Activated CD4-positive, alpha-beta T cell treated with anti-CD3 and anti-CD28 coated beads for 36 hours (primary cell): ENCODE measurements around the gene COX6B1. TPM values are rescaled to one million over a fixed set of nuclear protein-coding genes. Genes with fewer than 3 reads are reported as not detected.
A peak's percentile ranks its signal among the peaks of the same experiment; 100 is the strongest.

Experiments used
- ATAC-seq: fragments of 200-7000 bp; cut with Tn5 transposase; one replicate; pipeline ENCODE4 v1.10.0; 2021; ENCODE audit warnings: mild to moderate bottlenecking, moderate library complexity
- CTCF ChIA-PET: fragments of 350-600 bp; sonication (Branson Sonifier 250); formaldehyde crosslinking; loops from one replicate; lab custom pipeline; 2021; ENCODE audit warnings: antibody characterized with exemption; lab: Charles Lee
- POLR2A ChIA-PET: fragments of 350-600 bp; sonication (Branson Sonifier 250); formaldehyde crosslinking; loops from one replicate; lab custom pipeline; 2021; ENCODE audit warnings: antibody characterized with exemption, inconsistent platforms; lab: Charles Lee
- DNase-seq: peaks from one replicate; pipeline ENCODE4 v3.0.0-alpha.2; 2020
- H3K27ac Mint-ChIP-seq: one replicate; pipeline ENCODE4 v1.8.0; 2021; ENCODE audit warnings: mixed read lengths
- H3K27me3 Mint-ChIP-seq: one replicate; pipeline ENCODE4 v1.8.0; 2021; ENCODE audit warnings: mixed read lengths
- H3K36me3 Mint-ChIP-seq: one replicate; pipeline ENCODE4 v1.8.0; 2021; ENCODE audit warnings: low read depth, mixed read lengths
- H3K4me1 Mint-ChIP-seq: one replicate; pipeline ENCODE4 v1.8.0; 2021; ENCODE audit warnings: mixed read lengths
- H3K4me3 Mint-ChIP-seq: one replicate; pipeline ENCODE4 v1.8.0; 2021; ENCODE audit warnings: mild to moderate bottlenecking, moderate library complexity, mixed read lengths
- H3K9me3 Mint-ChIP-seq: one replicate; pipeline ENCODE4 v1.8.0; 2021; ENCODE audit warnings: low read depth, mixed read lengths
- intact Hi-C, 2 experiments: fragments of 100-400 bp; cut with DNase I in 1 of 2; cut with micrococcal nuclease in 1 of 2; formaldehyde crosslinking; loops; one replicate each; pipeline versions ENCODE4 v1.14.2 to v1.15.1; 2022 to 2024; cut with DNase I, micrococcal nuclease
- total RNA-seq, 2 experiments: library from RNA; stranded (reverse); gene quantifications; one replicate each; pipeline ENCODE4 v1.2.3, GENCODE V29; 2021

The COX6B1 gene
- total RNA-seq, 2 experiments from 2014 or later: 385 to 437 TPM

DNA sequence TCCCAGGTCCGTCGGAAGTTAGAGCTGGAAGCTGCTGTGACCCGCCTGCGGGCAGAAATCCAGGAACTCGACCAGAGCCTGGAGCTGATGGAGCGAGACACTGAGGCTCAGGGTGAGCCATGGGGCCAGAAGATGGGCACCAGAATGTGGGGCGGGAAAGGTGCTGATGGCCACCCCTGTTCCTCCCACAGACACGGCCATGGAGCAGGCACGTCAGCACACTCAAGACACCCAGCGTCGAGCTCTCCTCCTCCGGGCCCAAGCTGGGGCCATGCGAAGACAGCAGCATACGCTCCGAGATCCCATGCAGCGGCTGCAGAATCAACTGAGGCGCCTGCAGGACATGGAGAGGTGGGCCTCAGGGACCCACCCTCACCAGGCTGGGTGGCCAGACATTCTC is 33.1 kb upstream of the COX6B1 start:
- peaks cover 15% of the 10 kb centered on the region for H3K36me3 Mint-ChIP-seq

DNA sequence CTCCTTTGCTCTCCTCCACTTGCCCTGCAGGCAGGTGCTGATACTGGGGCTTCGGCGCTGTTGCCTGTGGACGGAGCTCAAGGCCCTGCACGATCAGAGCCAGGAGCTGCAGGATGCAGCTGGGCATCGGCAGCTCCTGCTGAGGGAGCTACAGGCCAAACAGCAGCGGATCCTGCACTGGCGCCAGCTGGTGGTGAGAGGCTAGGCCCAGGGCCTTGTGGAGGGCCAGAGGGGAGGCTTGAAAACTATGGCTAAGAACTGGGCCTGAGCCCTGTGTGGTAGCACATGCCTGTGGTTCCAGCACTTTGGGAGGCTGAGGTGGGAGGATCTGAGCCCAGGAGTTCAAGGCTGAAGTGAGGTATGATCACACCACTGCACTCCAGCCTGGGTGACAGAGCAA is 29.3 kb upstream of the COX6B1 start:
- no peak overlapping the region for H3K27ac Mint-ChIP-seq
- DNase-seq (no peak), ATAC-seq (no peak)
- H3K9me3 Mint-ChIP-seq: no peaks in the 10 kb centered on the region
- intact Hi-C loops: no loop called here
- no peak overlapping the region for H3K4me3 Mint-ChIP-seq
- peaks cover under 1% of the 10 kb centered on the region for H3K4me1 Mint-ChIP-seq
- POLR2A ChIA-PET: no interaction called here
- H3K27me3 Mint-ChIP-seq: no peaks in the 10 kb centered on the region
- peaks cover 24% of the 10 kb centered on the region for H3K36me3 Mint-ChIP-seq
- CTCF ChIA-PET: no interaction called here

More for the DNA sequence above, 33.1 kb upstream of the COX6B1 start:
- Mint-ChIP-seq H3K4me3 (no peak overlapping the region), H3K27me3 (no peaks in the 10 kb centered on the region), H3K9me3 (no peaks in the 10 kb centered on the region), H3K4me1 (peaks cover 16% of the 10 kb centered on the region), H3K27ac (no peak overlapping the region)
- ChIA-PET CTCF (no interaction called here), POLR2A (no interaction called here)
- no peak for ATAC-seq
- DNase-seq: no peak
- intact Hi-C loops: no loop called here

DNA sequence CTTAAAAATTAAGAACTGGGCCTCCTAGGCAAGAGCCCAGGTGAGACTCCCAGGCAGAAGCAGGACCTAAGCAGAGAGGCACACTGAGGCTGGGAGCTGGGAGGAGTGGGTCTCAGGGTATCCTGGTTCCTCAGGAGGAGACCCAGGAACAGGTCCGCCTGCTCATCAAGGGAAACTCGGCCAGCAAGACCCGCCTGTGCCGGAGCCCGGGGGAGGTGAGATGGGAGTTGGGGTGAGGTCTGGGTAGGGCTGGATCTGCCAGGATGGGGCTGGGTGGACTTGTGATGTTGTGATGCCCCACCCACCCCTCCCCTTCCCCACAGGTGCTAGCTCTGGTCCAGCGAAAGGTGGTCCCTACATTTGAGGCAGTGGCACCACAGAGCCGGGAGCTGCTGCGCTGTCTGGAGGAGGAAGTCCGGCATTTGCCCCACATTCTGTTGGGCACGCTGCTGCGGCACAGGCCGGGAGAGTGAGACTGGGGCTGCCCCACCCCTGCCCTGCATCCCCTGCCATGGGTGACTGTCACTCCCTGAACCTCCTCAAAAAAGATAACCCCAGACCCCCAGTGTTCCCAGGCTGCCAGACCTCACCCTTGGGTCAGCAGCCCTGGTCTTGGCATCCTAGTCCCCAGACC is 28.7 kb upstream of the COX6B1 start:
- intact Hi-C loops: no loop called here
- Mint-ChIP-seq H3K9me3 (no peaks in the 10 kb centered on the region), H3K4me1 (no peaks in the 10 kb centered on the region), H3K4me3 (no peak overlapping the region), H3K36me3 (peaks cover 24% of the 10 kb centered on the region), H3K27me3 (no peaks in the 10 kb centered on the region), H3K27ac (no peak overlapping the region)
- ChIA-PET POLR2A (no interaction called here), CTCF (no interaction called here)
- no peak for ATAC-seq
- DNase-seq: no peak

DNA sequence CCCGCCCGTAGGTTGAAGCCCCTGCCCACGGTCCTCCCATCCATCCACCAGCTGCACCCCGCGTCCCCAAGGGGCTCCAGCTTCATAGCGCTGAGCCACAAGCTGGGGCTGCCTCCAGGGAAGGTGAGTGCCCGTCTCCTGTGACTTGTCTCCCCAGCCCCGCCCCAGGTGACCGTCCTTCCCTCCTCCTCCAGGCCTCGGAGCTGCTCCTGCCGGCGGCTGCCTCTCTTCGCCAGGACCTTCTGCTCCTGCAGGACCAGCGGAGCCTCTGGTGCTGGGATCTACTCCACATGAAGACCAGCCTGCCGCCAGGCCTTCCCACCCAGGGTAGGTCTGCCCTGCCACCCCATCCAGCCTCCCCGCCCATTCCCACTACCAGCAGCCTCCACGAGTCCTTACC is 28.1 kb upstream of the COX6B1 start:
- H3K36me3 Mint-ChIP-seq: peaks cover 23% of the 10 kb centered on the region
- intact Hi-C loops: no loop called here

DNA sequence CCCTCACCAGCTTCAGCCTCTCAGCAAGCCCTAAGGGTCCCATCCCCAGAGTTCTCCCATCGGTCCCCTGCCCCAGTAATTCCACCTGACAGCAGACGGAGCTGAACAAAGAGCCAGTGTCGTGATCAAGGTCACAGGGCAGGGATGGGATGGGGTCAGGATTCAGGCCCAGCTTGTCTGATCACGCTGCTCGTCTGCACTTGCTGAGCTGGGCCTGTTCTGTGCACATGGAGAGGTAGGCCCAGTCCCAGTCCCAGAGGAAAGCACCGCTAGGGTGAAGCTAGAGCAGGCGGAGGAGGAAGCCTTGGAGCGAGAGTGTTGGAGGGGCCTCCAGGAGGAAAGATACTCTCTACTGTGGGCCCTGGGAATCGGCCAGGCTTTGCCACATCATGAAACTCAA is 26.4 kb upstream of the COX6B1 start:
- no peaks in the 10 kb centered on the region for H3K27me3 Mint-ChIP-seq
- H3K4me3 Mint-ChIP-seq: no peak overlapping the region
- DNase-seq (no peak), ATAC-seq (no peak)
- intact Hi-C loops: no loop called here
- ChIA-PET POLR2A (no interaction called here), CTCF (no interaction called here)
- no peaks in the 10 kb centered on the region for H3K4me1 Mint-ChIP-seq
- H3K27ac Mint-ChIP-seq: no peak overlapping the region
- H3K36me3 Mint-ChIP-seq: peaks cover 16% of the 10 kb centered on the region
- H3K9me3 Mint-ChIP-seq: no peaks in the 10 kb centered on the region

More for the DNA sequence above, 28.1 kb upstream of the COX6B1 start:
- DNase-seq (no peak), ATAC-seq (no peak)
- no peak overlapping the region for H3K27ac Mint-ChIP-seq
- H3K27me3 Mint-ChIP-seq: no peaks in the 10 kb centered on the region
- H3K4me1 Mint-ChIP-seq: no peaks in the 10 kb centered on the region
- no peak overlapping the region for H3K4me3 Mint-ChIP-seq
- H3K9me3 Mint-ChIP-seq: no peaks in the 10 kb centered on the region
- CTCF ChIA-PET: no interaction called here
- POLR2A ChIA-PET: no interaction called here

DNA sequence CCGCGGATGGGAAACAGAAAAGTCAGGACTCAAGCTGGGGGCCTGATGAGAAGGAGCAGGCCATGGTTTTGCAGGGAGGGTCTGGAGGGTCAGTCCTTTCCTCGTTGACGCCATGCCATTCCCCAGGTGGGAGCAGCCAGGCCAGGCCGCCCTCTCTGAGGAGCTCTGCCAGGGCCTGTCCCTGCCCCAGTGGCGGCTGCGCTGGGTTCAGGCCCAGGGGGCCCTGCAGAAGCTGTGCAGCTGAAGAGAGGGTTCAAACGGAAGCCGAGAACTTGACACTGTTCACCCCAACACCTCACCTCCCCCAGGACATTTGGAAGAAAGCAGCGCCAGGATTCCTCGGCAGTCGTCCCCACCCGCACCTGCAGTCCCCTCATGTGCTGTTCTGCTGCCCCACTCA is 25.4 kb upstream of the COX6B1 start:
- Mint-ChIP-seq H3K9me3 (no peaks in the 10 kb centered on the region), H3K27me3 (no peaks in the 10 kb centered on the region), H3K4me1 (no peaks in the 10 kb centered on the region), H3K36me3 (peaks cover 14% of the 10 kb centered on the region), H3K4me3 (no peak overlapping the region), H3K27ac (no peak overlapping the region)
- CTCF ChIA-PET: interaction anchor here (0.6 kb wide), 1 partner anchor 75 kb away, joined by 3 read pairs; no protein-coding TSS in a partner anchor
- DNase-seq (no peak), ATAC-seq (no peak)
- POLR2A ChIA-PET: no interaction called here
- intact Hi-C loops: no loop called here

DNA sequence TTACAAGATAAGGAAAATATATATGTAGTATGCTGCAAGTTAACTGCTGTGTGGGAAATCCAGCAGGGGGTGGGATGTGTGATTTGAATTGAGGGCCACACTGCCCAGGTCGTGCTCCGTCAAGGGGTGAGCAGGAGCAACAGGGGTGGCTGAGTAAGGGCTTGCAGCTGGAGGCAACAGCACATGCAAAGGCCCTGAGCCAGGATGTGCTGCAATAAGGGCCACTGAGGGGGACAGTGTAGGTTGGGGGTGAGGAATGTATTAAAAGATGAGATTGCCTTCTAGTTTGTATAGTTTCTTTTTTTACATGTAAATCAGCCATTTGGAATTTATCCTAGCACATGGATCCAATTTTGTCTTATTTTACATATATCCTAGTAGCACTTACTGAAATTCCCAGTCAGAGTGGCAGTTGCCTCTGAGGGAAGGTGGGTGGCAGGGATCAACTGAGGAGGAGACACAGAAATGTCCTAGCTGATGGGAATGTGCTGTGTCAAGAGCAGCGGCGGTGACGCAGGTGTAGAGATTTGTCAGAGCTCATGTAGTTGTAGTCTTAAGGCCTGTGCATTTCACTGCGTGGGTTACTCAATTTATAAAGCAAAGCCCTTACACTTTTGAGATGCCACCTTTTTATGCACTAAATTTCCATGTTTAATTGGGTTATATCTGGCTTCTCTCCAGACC is 24.7 kb upstream of the COX6B1 start:
- intact Hi-C loops: no loop called here
- ChIA-PET POLR2A (interaction anchor here (0.6 kb wide), 1 partner anchor 25 kb away, joined by 3 read pairs; the partner anchor contains the start of gene COX6B1), CTCF (no interaction called here)
- no peak for ATAC-seq
- no peaks in the 10 kb centered on the region for H3K9me3 Mint-ChIP-seq
- H3K4me1 Mint-ChIP-seq: peaks cover 4% of the 10 kb centered on the region
- H3K27me3 Mint-ChIP-seq: no peaks in the 10 kb centered on the region
- DNase-seq: no peak
- H3K36me3 Mint-ChIP-seq: peaks cover 13% of the 10 kb centered on the region
- H3K4me3 Mint-ChIP-seq: no peak overlapping the region
- H3K27ac Mint-ChIP-seq: no peak overlapping the region

DNA sequence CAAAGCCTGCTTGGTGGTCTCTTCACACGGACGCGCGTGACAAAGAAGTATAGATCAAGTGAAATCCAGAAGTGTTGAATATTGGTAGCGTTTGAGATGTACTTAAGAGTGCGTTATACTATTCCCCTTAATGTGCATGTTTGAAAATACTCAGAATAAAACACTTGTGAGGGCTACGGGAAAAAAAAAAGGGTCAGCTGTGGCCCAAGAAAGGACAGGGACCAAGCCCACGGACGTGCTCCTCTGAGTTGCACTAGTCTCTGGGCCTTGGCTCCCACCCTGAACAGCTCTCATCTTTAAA is 19.9 kb upstream of the COX6B1 start:
- Mint-ChIP-seq H3K36me3 (peaks cover 32% of the 10 kb centered on the region), H3K27me3 (no peaks in the 10 kb centered on the region), H3K4me1 (peaks cover 12% of the 10 kb centered on the region), H3K27ac (peak overlapping the region; percentile 98), H3K9me3 (no peaks in the 10 kb centered on the region), H3K4me3 (peak overlapping the region; percentile 98)
- intact Hi-C loops: loop anchor here (1.0 to 5.0 kb wide), 11 partner anchors 15 to 487 kb away; partner anchors contain the start of genes HAUS5 (in 2 of the 2), TMEM147 (in 2 of the 2), COX6B1 (in 1 of the 2) and TBCB (in 1 of the 2)
- ChIA-PET POLR2A (interaction anchor here (0.7 to 0.8 kb wide), 2 partner anchors 16 to 293 kb away, joined by 3 read pairs; partner anchors contain the start of gene HAUS5), CTCF (no interaction called here)
- peak; percentile 24 for ATAC-seq
- DNase-seq: no peak

DNA sequence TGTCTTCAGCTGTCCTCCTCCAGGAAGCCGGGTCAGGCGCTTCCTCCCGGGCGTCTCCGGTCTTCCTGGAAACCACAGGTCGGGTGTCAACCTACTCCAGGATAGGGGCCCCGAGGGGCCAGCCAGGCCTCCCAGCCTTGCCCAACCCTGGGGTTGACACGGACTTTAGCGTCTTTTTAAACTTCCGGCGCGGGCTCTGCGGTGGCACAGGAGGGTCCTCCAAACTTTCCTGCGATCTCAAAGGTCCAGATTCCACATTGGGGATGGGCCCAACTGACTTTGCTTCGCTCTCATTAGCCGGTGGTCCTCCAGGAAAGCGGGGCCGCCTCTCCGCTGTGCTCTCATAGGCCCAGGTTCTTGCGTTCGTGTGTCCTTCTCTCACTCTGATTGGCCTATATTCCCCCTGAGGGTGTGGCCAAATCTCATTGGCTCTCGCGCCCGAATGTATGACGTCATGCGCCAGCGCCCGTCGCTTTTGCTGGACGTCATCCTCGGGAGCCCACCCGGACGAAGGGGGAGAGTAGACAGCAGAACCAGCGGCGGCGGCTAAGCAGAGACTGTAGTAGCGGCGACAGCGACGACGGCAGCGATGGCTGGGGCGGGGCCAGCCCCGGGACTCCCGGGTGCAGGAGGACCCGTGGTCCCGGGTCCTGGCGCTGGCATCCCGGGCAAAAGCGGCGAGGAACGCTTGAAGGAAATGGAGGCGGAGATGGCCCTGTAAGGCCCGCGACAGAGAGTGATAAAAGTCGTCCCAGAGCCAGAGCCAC is 19.4 kb upstream of the COX6B1 start, which contains the start of gene RBM42:
Gene RBM42 (plus strand): TSS at position 472 of the 767 bp plus-strand sequence. CDS start 118 bp downstream, at position 590.
- ChIA-PET POLR2A (interaction anchor here (0.7 to 0.8 kb wide), 2 partner anchors 16 to 292 kb away, joined by 3 read pairs; partner anchors contain the start of gene HAUS5), CTCF (interaction anchor here (0.7 kb wide), 1 partner anchor 73 kb away, joined by 3 read pairs; no protein-coding TSS in a partner anchor)
- DNase-seq (peak; percentile 97), ATAC-seq (peak; percentile 100)
- H3K4me1 Mint-ChIP-seq: peaks cover 12% of the 10 kb centered on the region
- peak within 1 kb of the TSS; percentile 98 for H3K27ac Mint-ChIP-seq
- peak within 1 kb of the TSS; percentile 98 for H3K4me3 Mint-ChIP-seq
- no peaks in the 10 kb centered on the region for H3K27me3 Mint-ChIP-seq
- H3K9me3 Mint-ChIP-seq: no peaks in the 10 kb centered on the region
- peaks cover 34% of the 10 kb centered on the region for H3K36me3 Mint-ChIP-seq
- intact Hi-C loops: loop anchor here (1.0 to 5.0 kb wide), 12 partner anchors 15 to 487 kb away; partner anchors contain the start of genes HAUS5 (in 2 of the 2), TMEM147 (in 2 of the 2), COX6B1 (in 1 of the 2) and TBCB (in 1 of the 2)

DNA sequence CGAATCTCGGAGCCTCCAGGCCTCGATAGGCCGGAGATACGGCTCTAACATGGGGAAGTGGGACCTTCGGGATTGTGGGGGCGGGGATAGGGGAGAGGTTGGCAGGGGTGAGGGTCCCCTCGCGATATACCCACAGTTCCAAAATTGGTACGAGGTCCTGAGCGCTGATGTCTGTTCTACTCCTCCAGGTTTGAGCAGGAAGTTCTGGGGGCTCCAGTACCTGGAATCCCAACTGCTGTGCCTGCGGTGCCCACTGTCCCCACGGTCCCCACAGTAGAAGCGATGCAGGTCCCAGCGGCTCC is 18.8 kb upstream of the COX6B1 start:
- ChIA-PET POLR2A (no interaction called here), CTCF (interaction anchor here (0.7 kb wide), 1 partner anchor 73 kb away, joined by 3 read pairs; no protein-coding TSS in a partner anchor)
- H3K27ac Mint-ChIP-seq: peak overlapping the region; percentile 98
- H3K4me1 Mint-ChIP-seq: peaks cover 12% of the 10 kb centered on the region
- no peaks in the 10 kb centered on the region for H3K27me3 Mint-ChIP-seq
- intact Hi-C loops: loop anchor here (1.0 to 5.0 kb wide), 2 partner anchors 82 to 302 kb away; partner anchors contain the start of gene TMEM147 (in 1 of the 2)
- DNase-seq: peak; percentile 12
- no peaks in the 10 kb centered on the region for H3K9me3 Mint-ChIP-seq
- H3K4me3 Mint-ChIP-seq: peak overlapping the region; percentile 98
- no peak for ATAC-seq
- peaks cover 36% of the 10 kb centered on the region for H3K36me3 Mint-ChIP-seq

DNA sequence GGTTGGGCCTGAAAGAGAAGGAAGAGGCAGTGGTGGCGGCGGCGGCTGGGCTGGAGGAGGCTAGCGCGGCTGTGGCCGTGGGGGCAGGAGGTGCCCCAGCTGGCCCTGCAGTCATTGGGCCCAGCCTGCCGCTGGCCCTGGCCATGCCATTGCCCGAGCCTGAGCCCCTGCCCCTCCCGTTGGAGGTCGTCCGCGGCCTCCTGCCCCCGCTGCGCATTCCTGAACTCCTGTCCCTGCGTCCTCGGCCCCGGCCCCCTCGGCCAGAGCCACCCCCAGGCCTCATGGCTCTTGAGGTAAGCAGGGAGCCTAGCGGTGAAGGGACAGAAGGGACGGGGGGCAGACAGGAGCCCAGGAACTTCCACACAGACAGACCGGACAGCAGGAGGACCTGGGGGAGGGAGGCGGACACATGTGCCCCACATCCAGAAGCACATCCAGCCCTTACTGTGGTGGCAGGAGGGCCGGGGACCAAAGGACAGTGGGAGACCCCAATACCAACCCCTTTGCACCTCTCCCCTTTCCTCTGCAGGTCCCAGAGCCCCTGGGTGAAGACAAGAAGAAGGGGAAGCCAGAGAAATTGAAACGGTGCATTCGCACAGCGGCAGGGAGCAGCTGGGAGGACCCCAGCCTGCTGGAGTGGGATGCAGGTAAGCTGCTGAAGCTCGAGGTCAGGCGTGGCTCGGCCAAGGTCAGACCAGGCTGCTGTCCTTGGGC is 14.2 kb upstream of the COX6B1 start:
- ATAC-seq (no peak), DNase-seq (no peak)
- peaks cover 45% of the 10 kb centered on the region for H3K36me3 Mint-ChIP-seq
- H3K4me1 Mint-ChIP-seq: peaks cover 5% of the 10 kb centered on the region
- H3K27me3 Mint-ChIP-seq: no peaks in the 10 kb centered on the region
- ChIA-PET CTCF (interaction anchor here (0.6 kb wide), 1 partner anchor 27 kb away, joined by 3 read pairs; no protein-coding TSS in a partner anchor), POLR2A (no interaction called here)
- intact Hi-C loops: no loop called here
- H3K4me3 Mint-ChIP-seq: no peak overlapping the region
- H3K27ac Mint-ChIP-seq: no peak overlapping the region
- no peaks in the 10 kb centered on the region for H3K9me3 Mint-ChIP-seq
